OCI-LY3 (cell line): ENCODE results near the gene GRIN2A.

ENCODE experiments used
- H2AFZ ChIP-seq: fragments of 200-600, 300-600 bp; shearing (Covaris generic); 2 replicates; pipeline ENCODE4 v1.6.0; 2014; ENCODE audit warnings: antibody characterized with exemption, low read depth, low read length
- H3K27ac ChIP-seq: fragments of 200-600, 300-600 bp; sonication (generic); 2 replicates; pipeline ENCODE4 v1.5.1; 2014; ENCODE audit warnings: mild to moderate bottlenecking, low read length, moderate library complexity, mixed read lengths
- H3K27me3 ChIP-seq: fragments of 200-600, 300-600 bp; sonication (generic); 2 replicates; pipeline ENCODE4 v1.6.1; 2014; ENCODE audit warnings: low read depth, low read length, mixed read lengths
- H3K36me3 ChIP-seq: fragments of 200-600, 300-600 bp; sonication (generic); replicated peaks from 2 replicates; pipeline ENCODE3; 2014; ENCODE audit warnings: low read depth, low read length, mixed read lengths
- H3K4me1 ChIP-seq: fragments of 300-600, 200-600 bp; sonication (generic); 2 replicates; pipeline ENCODE4 v1.6.1; 2014; ENCODE audit warnings: low read length, mixed read lengths
- H3K4me2 ChIP-seq: fragments of 200-600, 300-600 bp; sonication (generic); 2 replicates; pipeline ENCODE4 v1.6.1; 2014; ENCODE audit warnings: low read length, mixed read lengths
- H3K4me3 ChIP-seq: fragments of 300-600, 200-600 bp; sonication (generic); 2 replicates; pipeline ENCODE4 v1.5.1; 2014; ENCODE audit warnings: antibody characterized with exemption, mild to moderate bottlenecking, low read length, moderate library complexity
- H3K79me2 ChIP-seq: fragments of 300-600, 200-600 bp; shearing (Covaris generic); 2 replicates; pipeline ENCODE4 v1.6.1; 2014; ENCODE audit warnings: mild to moderate bottlenecking, low read length, mixed read lengths
- H3K9ac ChIP-seq: fragments of 300-600, 200-600 bp; shearing (Covaris generic); 2 replicates; pipeline ENCODE4 v1.6.0; 2014; ENCODE audit warnings: mild to moderate bottlenecking, low read length, moderate library complexity
- H3K9me3 ChIP-seq: fragments of 200-600, 300-600 bp; shearing (Covaris generic); 2 replicates; pipeline ENCODE4 v1.6.1; 2014; ENCODE audit warnings: low read length, mixed read lengths; ENCODE audit not compliant: insufficient read depth
- H4K20me1 ChIP-seq: fragments of 200-600, 300-600 bp; sonication (generic); 2 replicates; pipeline ENCODE4 v1.6.1; 2016; ENCODE audit warnings: low read length, mixed read lengths; ENCODE audit not compliant: insufficient read depth
- EZH2phosphoT487 ChIP-seq: fragments of 200-600 bp; shearing (Covaris generic); IDR thresholded peaks from 2 replicates; pipeline ENCODE4 v1.6.1; 2018; ENCODE audit warnings: antibody characterized with exemption, mixed run types, low read depth
- TF ChIP-seq, protein P1 (sequence below): fragments of 200-600, 300-600 bp; sonication (generic); IDR thresholded peaks from 2 replicates; pipeline ENCODE4 v1.5.1; 2014; ENCODE audit warnings: antibody characterized with exemption, low read length, low read depth

The GRIN2A gene

DNA sequence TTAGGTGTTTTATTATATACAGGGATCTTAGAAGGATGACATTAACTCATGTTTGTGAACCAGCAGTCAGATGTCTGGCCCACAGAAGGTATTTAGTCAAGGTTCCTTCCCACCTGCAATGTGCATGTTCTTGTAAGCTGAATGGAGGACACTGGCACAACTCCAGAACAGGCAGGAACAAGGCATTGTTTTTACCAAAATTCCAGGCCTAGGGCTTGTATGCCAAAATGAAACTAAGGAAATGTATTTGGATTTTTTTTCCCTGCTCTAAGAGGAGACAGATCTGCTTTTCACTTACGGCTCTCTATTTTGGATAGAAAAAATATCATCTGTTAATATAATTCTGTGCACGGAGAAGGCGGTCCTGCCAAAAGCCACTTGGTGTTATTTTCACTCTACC, 312.5 kb downstream of the GRIN2A start:
- Histone ChIP-seq H3K27ac (no peak overlapping the region), H3K4me1 (peaks cover 3% of the 10 kb centered on the region; the same call in 1 of the 2 replicates)
- TF ChIP-seq, protein P1, sequence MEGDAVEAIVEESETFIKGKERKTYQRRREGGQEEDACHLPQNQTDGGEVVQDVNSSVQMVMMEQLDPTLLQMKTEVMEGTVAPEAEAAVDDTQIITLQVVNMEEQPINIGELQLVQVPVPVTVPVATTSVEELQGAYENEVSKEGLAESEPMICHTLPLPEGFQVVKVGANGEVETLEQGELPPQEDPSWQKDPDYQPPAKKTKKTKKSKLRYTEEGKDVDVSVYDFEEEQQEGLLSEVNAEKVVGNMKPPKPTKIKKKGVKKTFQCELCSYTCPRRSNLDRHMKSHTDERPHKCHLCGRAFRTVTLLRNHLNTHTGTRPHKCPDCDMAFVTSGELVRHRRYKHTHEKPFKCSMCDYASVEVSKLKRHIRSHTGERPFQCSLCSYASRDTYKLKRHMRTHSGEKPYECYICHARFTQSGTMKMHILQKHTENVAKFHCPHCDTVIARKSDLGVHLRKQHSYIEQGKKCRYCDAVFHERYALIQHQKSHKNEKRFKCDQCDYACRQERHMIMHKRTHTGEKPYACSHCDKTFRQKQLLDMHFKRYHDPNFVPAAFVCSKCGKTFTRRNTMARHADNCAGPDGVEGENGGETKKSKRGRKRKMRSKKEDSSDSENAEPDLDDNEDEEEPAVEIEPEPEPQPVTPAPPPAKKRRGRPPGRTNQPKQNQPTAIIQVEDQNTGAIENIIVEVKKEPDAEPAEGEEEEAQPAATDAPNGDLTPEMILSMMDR: no peak
- no peak for TF ChIP-seq EZH2phosphoT487

DNA sequence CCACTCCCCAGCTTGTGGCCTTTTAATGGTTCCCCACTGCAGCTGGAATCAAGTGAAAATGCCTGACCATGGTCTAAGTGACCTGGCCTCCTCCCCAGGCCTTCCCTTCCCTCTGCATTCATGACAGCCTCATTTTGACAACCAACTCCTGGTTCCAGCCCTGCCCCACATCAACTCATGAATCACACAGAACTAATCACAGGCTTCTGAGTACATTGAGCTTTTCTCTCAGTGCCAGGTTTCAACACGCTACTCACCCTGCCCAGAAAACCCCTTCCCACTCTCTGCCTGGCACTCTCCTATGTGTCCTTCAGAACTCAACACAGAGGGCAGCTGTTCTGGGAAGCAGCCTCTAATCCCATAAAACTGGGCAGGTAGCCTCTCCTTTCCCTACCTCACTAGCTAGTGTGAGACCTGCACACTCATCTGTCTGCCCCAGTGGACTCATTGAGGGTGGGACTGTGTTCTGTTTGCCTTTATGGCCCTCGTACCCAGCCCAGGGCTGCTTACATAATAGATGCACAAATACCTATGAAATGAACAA, 313.6 kb downstream of the GRIN2A start:
- H3K27ac ChIP-seq: no peak overlapping the region
- H3K4me1 ChIP-seq: peaks cover 2% of the 10 kb centered on the region; the same call in 1 of the 2 replicates
- no peaks in the 10 kb centered on the region for H3K36me3 ChIP-seq
- H3K9ac ChIP-seq: no peak overlapping the region
- no peaks in the 10 kb centered on the region for H4K20me1 ChIP-seq
- no peak overlapping the region for H3K4me3 ChIP-seq
- H3K27me3 ChIP-seq: no peaks in the 10 kb centered on the region
- no peaks in the 10 kb centered on the region for H3K79me2 ChIP-seq
- no peak overlapping the region for H3K4me2 ChIP-seq
- no peaks in the 10 kb centered on the region for H3K9me3 ChIP-seq
- H2AFZ ChIP-seq: no peak overlapping the region
- TF ChIP-seq, protein P1: no peak
- TF ChIP-seq EZH2phosphoT487: no peak

More for the DNA sequence above, 312.5 kb downstream of the GRIN2A start:
- Histone ChIP-seq H3K4me3 (no peak overlapping the region), H3K27me3 (no peaks in the 10 kb centered on the region), H2AFZ (no peak overlapping the region), H3K9me3 (no peaks in the 10 kb centered on the region), H3K4me2 (no peak overlapping the region), H3K36me3 (no peaks in the 10 kb centered on the region), H4K20me1 (no peaks in the 10 kb centered on the region), H3K9ac (no peak overlapping the region), H3K79me2 (no peaks in the 10 kb centered on the region)

DNA sequence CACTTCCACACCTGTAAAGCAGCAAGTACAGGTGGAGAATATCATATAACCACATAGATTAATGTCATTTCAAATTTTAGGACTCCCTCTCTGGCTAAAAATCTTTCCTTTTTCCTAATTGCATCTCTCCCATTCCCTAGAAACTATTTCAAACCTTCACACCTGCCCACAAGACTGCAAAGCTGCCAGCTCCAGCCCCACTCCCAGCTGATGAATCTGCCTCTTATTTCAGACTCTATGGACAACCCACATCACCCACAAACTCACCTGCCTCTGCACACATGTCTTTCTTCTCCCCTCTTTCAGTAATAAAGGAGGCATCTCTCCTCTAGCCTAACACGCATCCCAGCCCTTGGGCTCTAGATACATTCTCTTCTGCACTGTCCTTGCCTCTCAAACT, 315.1 kb downstream of the GRIN2A start:
- Histone ChIP-seq H4K20me1 (no peaks in the 10 kb centered on the region), H3K4me3 (no peak overlapping the region), H3K9ac (no peak overlapping the region), H3K27ac (no peak overlapping the region), H3K9me3 (no peaks in the 10 kb centered on the region), H3K36me3 (no peaks in the 10 kb centered on the region), H3K4me2 (no peak overlapping the region), H3K27me3 (0 out of 2 replicates have a peak, but pooled peaks cover 3% of the 10 kb centered on the region), H3K4me1 (no peaks in the 10 kb centered on the region), H2AFZ (no peak overlapping the region), H3K79me2 (no peaks in the 10 kb centered on the region)
- TF ChIP-seq, protein P1: no peak
- TF ChIP-seq EZH2phosphoT487: no peak

DNA sequence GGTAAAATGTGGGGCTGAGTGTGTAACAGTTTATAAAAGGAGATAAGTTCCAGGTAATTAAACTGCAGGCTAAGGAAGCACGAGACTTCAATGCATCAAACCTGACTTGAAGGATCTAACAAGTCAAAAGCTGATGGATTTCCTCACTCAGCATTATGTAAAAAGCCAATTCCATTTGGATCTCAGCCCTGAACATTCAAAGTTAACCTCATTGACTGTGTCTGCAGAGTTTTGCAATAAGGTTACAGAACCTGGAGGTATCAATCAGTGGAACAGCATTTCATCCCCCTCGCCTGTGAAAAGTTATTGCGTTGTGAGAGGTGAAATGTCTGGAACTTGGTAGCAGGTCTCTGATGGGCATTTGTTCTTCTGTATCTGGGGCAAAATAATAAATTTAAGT, 317.8 kb downstream of the GRIN2A start:
- H2AFZ ChIP-seq: no peak overlapping the region
- TF ChIP-seq, protein P1: no peak

More for the DNA sequence above, 317.8 kb downstream of the GRIN2A start:
- H3K36me3 ChIP-seq: no peaks in the 10 kb centered on the region
- no peaks in the 10 kb centered on the region for H4K20me1 ChIP-seq
- H3K4me1 ChIP-seq: no peaks in the 10 kb centered on the region
- no peaks in the 10 kb centered on the region for H3K79me2 ChIP-seq
- H3K4me2 ChIP-seq: no peak overlapping the region
- 0 out of 2 replicates have a peak, but pooled peaks cover 3% of the 10 kb centered on the region for H3K27me3 ChIP-seq
- H3K9ac ChIP-seq: no peak overlapping the region
- H3K27ac ChIP-seq: no peak overlapping the region
- no peak overlapping the region for H3K4me3 ChIP-seq
- H3K9me3 ChIP-seq: no peaks in the 10 kb centered on the region
